ENCODE results near the gene NLRP14.

NLRP14 gene, protein sequence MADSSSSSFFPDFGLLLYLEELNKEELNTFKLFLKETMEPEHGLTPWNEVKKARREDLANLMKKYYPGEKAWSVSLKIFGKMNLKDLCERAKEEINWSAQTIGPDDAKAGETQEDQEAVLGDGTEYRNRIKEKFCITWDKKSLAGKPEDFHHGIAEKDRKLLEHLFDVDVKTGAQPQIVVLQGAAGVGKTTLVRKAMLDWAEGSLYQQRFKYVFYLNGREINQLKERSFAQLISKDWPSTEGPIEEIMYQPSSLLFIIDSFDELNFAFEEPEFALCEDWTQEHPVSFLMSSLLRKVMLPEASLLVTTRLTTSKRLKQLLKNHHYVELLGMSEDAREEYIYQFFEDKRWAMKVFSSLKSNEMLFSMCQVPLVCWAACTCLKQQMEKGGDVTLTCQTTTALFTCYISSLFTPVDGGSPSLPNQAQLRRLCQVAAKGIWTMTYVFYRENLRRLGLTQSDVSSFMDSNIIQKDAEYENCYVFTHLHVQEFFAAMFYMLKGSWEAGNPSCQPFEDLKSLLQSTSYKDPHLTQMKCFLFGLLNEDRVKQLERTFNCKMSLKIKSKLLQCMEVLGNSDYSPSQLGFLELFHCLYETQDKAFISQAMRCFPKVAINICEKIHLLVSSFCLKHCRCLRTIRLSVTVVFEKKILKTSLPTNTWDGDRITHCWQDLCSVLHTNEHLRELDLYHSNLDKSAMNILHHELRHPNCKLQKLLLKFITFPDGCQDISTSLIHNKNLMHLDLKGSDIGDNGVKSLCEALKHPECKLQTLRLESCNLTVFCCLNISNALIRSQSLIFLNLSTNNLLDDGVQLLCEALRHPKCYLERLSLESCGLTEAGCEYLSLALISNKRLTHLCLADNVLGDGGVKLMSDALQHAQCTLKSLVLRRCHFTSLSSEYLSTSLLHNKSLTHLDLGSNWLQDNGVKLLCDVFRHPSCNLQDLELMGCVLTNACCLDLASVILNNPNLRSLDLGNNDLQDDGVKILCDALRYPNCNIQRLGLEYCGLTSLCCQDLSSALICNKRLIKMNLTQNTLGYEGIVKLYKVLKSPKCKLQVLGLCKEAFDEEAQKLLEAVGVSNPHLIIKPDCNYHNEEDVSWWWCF

GRCh38 chr11:7020183-7020917, at the start of gene NLRP14, which contains the start of gene ZNF214:
Gene NLRP14, plus strand, starts transcription at chr11:7020479. Its CDS starts 18,108 bp downstream, at chr11:7038587.
Gene ZNF214, minus strand, starts transcription at chr11:7020346. Its CDS starts 17,511 bp downstream, at chr11:7002835.
- no peak for DNase-seq

DNA sequence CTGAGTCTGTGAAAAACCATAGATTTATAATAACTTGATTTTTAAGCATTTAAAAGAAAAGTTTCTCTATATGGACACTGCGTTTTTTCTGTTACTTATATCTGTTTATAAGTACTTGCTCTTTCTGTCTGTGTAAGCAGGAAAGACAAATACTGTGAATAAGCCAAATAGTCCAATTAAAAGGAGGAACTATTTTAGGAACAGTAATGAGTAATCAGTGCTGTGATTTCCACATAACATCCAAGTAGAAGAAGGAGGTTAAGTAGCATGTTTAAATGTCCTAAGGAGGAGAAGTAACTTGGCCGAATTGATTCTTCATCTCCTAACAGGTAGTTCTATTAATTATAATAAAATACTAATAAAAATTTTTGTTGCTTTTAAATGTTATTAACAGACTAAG, 40.9 kb upstream of the NLRP14 start:
- no peak for DNase-seq

GRCh38 chr11:6986487-6986886, 33.8 kb upstream of the NLRP14 start:
- DNase-seq: no peak

DNA sequence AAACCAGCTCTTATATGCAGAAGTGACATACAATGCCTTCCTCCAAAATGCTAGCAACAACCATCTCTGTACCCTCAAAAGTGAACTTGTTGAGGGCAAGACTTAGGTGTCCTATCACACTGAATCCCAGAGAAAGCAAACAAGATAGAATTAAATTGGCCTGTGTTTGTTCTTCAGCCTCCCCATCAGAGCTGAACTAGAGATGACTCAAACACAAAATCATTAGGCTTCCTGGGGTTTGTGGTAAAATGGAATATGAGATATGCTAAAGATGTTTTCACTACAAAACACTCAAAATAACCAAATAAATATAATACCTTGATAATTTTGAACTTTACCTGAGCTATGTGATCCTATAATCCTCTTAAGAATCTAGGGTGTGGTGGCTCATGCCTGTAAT, 31.8 kb upstream of the NLRP14 start:
- DNase-seq: no peak

GRCh38 chr11:6991227-6991626, 29.1 kb upstream of the NLRP14 start:
- DNase-seq: no peak

GRCh38 chr11:6992026-6992425, 28.3 kb upstream of the NLRP14 start:
- no peak for DNase-seq

DNA sequence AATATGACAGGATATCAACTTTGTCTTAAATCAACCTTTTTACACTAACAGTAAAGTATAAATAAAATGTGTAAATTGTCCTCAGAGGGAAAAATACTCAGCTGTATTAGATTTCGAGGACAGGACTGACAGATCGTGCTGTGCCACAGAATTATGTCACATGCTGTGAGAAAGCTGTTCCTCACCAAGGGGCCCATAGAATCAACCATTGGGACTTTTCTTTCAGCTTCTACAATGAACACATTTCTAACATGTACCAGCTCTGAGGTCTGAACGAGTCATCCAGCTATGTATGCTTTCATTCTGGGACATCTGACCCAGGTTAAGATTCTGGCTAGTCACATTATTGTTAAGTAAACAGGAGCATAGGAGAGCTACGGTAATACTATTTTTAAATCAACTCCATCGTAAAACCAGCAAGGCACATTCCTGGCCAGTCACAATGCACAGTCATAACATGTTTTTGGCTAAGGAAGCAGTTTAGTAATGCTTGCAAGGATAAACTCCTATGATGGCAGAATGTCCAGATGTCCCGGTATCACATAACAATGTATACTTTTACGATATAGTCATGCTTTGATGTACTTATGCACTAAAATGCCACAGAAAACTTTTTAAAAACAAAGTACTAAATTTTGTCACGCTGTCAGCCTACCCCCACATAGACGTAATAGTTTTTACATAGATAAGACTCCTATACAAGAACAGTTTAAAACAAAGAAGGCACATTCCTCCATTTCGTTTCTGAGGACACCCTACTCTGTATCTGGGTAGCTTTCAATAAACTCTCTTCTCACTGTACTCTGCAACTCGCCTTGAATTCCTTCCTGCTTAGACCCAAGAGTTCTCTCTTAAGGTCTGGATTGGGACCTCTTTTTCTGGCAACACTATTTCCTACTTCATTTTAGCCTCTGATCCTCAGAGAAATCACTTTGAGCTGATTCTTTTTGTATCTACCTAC, 27.5 kb upstream of the NLRP14 start:
- no peak for DNase-seq

- no peak for DNase-seq
Measured at GRCh38 chr11:6995703-6996102, 24.6 kb upstream of the NLRP14 start.

DNA sequence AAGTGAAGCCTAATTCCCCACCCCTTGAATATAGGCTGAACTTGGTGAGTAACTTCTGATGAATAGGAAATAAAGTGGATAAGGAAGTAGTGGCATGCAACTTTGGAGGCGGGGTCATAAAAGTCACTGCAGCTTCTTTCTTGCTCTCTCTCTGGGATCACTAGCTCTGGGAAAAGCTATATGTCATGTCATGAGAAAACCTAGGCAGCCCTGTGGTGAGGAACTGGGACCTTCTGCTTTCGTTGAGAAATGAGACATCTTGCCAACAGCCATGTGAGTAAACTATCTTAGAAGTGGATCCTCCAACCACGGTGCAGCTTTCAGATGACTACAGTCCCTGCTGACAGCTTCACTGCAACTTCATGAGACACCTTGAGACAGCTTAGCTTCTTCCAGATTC, 15.8 kb upstream of the NLRP14 start:
- no peak for DNase-seq

DNA sequence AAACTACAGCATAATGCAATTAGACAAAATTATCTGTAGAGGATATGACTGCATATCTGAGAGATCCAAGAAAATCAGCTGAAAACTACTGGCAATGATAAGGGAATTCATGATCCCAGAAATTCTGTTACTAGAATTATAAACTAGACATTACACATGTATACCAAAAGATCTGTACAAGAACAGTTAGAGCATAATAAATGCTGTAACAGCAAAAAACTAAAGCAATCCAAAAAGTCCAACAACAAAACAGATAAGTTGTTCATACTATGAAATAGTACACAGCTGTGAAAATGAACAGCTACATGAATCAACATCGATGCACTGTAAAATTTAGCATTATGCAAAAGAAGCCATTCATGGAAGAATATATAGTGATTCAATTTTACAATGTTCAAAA, 6.2 kb upstream of the NLRP14 start:
- DNase-seq: no peak

DNA sequence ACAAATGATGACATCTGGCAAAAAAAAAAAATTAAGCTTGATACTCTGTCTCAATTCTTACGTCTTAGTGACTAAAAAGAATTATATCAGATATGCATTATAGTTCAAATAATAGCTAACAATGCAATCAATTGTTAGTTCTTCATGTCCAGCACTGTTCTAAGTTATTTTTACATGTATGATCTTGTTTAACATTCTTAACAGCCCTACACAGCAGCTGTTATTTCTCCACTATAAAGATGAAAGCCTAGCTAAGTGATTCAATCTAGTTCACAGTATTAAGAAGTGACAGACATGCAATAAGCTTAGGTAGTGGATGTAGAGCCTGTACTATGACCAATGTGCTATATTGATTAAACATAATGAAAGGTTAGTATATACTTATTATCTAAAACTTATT, 4.3 kb upstream of the NLRP14 start:
- DNase-seq: no peak

- DNase-seq: no peak
Measured at GRCh38 chr11:7019500-7020182, 638 bp upstream of the NLRP14 start.

DNA sequence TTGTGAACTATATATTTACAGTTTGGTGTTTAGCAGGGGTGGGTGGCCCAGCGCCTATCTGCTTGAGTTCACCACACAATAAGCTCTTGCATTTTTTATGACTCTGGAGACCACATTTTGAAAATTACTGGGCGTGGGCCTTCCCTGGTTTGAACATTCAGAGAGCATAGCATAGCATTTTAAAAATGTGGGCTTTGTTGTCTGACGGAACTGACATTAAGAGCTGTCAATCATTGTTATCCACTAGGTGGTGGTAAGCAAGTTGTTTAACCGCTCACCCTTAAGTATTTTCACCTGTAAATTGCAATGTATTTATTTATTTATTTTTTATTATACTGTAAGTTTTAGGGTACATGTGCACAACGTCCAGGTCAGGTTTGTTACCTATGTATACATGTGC, 1.0 kb downstream of the NLRP14 start:
- no peak for DNase-seq

DNA sequence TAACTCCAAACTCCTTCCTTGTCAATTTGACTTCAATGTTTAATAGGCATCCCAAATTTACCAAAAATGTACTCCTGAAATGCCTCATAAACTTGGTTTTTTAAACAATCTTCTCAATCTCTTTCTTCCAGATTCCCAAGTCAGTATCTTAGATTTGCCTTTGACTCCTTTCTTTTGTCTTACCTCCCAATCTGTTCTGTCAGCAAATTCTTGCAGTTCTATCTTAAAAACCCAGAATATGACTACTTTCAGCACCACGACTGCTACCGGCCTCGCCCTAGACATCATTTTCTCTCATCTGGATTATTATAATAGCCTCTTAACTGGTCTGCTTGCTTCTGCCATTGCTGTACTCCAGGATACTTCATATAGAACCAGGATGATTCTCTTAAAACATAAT, 7.9 kb downstream of the NLRP14 start:
- no peak for DNase-seq

- DNase-seq: no peak
Measured at GRCh38 chr11:7030836-7031235, 10.6 kb downstream of the NLRP14 start.

DNA sequence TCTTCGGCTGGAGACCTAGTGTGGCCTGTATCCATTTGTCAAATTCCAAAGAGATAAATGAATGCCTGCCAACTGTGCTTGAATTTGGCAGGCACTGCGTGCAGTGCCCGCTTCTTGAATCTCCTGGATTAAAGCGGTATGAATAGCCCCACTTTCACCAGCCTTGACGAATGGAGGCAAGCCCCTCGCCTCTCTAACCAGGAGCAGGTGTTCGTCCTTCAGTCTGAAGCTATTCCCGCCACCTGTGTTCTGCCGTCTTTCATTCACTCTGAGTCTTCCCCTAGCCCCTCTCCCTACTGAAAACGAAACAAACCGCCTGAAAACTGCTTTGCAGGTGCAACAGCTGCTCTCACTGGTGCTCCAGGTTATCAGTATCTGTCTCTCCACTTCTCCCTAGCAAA, 11.2 kb downstream of the NLRP14 start:
- DNase-seq: no peak

- DNase-seq: no peak
Measured at GRCh38 chr11:7032692-7033091, 12.4 kb downstream of the NLRP14 start.

- no peak for DNase-seq
Measured at GRCh38 chr11:7034019-7034418, 13.7 kb downstream of the NLRP14 start.

DNA sequence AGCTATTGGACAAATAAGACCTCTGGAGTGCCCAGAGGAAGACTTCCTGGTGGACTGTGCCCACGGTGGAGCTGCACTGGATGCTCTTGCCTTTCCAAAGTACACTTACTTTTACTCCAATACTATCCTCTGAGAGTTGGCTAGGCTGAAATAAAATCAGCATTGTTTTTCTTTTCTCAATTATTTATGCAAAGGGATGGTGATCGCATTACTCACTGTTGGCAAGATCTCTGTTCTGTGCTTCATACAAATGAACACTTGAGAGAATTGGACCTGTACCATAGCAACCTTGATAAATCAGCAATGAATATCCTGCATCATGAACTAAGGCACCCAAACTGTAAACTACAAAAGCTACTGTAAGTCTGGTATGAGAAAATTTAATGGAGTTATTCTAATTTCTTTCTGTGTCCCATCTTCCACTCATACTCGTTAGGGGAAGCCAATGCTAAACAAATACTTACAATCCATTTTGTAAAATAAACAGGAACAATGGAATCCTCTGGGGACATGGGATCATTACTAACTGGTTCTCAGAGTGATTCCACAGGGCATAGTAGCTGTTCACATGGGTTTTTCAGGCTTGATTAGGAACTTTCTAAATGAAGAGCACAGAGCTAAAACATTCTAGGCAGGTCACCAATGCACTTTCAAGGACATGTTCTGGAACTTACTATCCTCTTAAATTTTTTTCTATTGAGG, 26.3 kb downstream of the NLRP14 start:
- DNase-seq: no peak

DNA sequence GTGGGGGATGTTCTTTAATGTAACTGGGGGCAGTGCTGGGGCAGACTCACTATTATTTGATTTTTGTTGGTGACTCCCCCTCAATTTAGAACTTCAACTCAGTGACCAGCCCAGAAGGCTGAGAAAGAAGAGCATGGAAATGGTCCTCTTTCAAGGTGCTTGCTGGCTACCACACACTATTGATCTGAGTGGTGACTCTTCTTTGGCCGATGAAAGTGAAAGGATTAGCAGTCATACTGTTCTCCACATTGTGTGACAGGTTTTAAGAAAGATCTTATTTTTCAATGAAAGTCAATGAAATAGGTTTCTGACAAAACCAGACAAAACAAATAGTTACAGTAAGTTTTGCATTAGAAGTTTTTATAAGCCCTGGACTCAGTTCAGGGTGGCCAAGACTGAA, 29.9 kb downstream of the NLRP14 start:
- DNase-seq: no peak

All from GDM1 (cell line).